Measurements from ENCODE around the gene ARHGAP45. TPM values are rescaled to one million over a fixed set of nuclear protein-coding genes. Genes with fewer than 3 reads are reported as not detected.

ARHGAP45 gene
- total and polyA plus RNA-seq, 2 of the 8 experiments (the other 6 are each of a cell fraction or from before 2014, with no cell fraction given): 31.4 to 41.8 TPM

GRCh38 chr19:1094978-1095701 is 28.2 kb downstream of the ARHGAP45 start, which contains the start of gene POLR2E (continued):
- no peak for TF ChIP-seq CHD7 (IDR thresholded peaks at IDR 0.05; ENCODE audit: insufficient replicate concordance, low read length)
- TF ChIP-seq SP1 (IDR thresholded peaks at IDR 0.05; ENCODE audit: low read depth, low read length): peak; percentile 48; the same call in 1 of the 2 replicates
- TF ChIP-seq CREB1 (IDR thresholded peaks at IDR 0.05): peak; percentile 83
- TF ChIP-seq NANOG (IDR thresholded peaks at IDR 0.05; ENCODE audit: insufficient read depth, low read depth, low read length, poor library complexity, severe bottlenecking): no peak
- TF ChIP-seq POU5F1 (IDR thresholded peaks at IDR 0.05; ENCODE audit: low read depth, low read length): no peak
- no peak for TF ChIP-seq SIRT6 (IDR thresholded peaks at IDR 0.05; ENCODE audit: low read length)
- TF ChIP-seq, protein P1, sequence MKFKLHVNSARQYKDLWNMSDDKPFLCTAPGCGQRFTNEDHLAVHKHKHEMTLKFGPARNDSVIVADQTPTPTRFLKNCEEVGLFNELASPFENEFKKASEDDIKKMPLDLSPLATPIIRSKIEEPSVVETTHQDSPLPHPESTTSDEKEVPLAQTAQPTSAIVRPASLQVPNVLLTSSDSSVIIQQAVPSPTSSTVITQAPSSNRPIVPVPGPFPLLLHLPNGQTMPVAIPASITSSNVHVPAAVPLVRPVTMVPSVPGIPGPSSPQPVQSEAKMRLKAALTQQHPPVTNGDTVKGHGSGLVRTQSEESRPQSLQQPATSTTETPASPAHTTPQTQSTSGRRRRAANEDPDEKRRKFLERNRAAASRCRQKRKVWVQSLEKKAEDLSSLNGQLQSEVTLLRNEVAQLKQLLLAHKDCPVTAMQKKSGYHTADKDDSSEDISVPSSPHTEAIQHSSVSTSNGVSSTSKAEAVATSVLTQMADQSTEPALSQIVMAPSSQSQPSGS (IDR thresholded peaks at IDR 0.05; ENCODE audit: low read length): no peak
- TF ChIP-seq YY1 (IDR thresholded peaks at IDR 0.05; ENCODE audit: low read depth, low read length): no peak
- TF ChIP-seq NRF1 (IDR thresholded peaks at IDR 0.05; ENCODE audit: low read depth, low read length): 0 out of 2 replicates have a peak, but pooled peaks have one; percentile 12
